ENCODE measurements around the gene SIRT4. TPM values are rescaled to one million over a fixed set of nuclear protein-coding genes. Genes with fewer than 3 reads are reported as not detected.

Gene SIRT4
- total and polyA plus RNA-seq, 10 of the 15 experiments (the other 5 are each of a cell fraction or from before 2014, with no cell fraction given): 0.19 to 0.98 (median 0.44) TPM

DNA sequence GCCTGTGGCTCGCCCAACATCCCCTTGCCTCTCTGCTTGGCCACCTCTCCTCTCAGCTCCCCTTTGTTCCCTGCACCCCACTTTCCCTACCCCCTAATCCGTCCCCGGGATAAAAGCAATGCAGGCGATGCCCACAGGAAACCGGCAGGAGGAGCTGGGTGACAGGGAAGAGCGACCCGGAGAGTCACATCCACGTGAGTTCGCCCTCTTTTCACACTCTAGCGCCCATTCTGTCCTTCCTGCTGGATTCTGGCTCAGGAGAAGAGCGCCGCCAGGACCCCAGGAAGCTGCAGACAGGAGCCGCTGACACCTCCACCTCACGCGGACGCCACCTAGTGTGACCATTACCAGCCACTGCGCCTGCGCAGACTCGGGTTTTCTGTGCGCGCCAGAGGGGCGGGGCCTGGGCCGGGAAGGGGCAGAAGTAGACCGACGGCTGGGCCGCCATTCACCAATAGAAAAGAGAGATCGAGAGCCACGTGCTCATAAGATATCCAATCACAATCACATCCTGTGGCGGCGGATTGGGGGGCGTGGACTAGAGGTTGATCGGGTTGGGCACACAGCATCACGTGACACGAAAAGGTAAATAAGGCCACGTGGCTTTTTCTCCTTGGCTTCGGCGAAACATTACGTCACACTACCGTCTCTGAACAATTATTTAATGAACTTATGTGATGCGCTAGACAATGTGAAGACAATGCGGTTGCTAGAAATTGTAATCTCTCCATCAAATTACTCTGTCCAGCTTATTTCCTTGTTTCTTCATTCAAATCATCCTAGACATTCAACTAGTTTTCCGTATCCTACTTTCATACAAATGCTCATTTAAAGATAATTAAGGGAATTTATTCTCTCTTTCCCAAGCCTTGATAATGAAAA lies 15.3 kb downstream of the SIRT4 start (continued):
- TF ChIP-seq, protein P1, sequence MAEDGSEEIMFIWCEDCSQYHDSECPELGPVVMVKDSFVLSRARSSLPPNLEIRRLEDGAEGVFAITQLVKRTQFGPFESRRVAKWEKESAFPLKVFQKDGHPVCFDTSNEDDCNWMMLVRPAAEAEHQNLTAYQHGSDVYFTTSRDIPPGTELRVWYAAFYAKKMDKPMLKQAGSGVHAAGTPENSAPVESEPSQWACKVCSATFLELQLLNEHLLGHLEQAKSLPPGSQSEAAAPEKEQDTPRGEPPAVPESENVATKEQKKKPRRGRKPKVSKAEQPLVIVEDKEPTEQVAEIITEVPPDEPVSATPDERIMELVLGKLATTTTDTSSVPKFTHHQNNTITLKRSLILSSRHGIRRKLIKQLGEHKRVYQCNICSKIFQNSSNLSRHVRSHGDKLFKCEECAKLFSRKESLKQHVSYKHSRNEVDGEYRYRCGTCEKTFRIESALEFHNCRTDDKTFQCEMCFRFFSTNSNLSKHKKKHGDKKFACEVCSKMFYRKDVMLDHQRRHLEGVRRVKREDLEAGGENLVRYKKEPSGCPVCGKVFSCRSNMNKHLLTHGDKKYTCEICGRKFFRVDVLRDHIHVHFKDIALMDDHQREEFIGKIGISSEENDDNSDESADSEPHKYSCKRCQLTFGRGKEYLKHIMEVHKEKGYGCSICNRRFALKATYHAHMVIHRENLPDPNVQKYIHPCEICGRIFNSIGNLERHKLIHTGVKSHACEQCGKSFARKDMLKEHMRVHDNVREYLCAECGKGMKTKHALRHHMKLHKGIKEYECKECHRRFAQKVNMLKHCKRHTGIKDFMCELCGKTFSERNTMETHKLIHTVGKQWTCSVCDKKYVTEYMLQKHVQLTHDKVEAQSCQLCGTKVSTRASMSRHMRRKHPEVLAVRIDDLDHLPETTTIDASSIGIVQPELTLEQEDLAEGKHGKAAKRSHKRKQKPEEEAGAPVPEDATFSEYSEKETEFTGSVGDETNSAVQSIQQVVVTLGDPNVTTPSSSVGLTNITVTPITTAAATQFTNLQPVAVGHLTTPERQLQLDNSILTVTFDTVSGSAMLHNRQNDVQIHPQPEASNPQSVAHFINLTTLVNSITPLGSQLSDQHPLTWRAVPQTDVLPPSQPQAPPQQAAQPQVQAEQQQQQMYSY (CRISPR knock-in tag; IDR thresholded peaks at IDR 0.05): peak; percentile 88
- TF ChIP-seq ZBTB4 (CRISPR knock-in tag; IDR thresholded peaks at IDR 0.05) (peak; percentile 91), JUNB (IDR thresholded peaks at IDR 0.05) (no peak), ZNF274 (IDR thresholded peaks at IDR 0.05; ENCODE audit: insufficient read depth, insufficient read length) (no peak), RFX5 (IDR thresholded peaks at IDR 0.05; ENCODE audit: low read depth, low read length) (no peak), NRF1 (conservative IDR thresholded peaks at IDR 0.05; ENCODE audit: low read depth, low read length) (peak; percentile 56), ASH2L (IDR thresholded peaks at IDR 0.05; ENCODE audit: borderline replicate concordance, low read depth) (no peak), RELA (IDR thresholded peaks at IDR 0.05; ENCODE audit: borderline replicate concordance, partially characterized antibody) (peak; percentile 87), NFYA (IDR thresholded peaks at IDR 0.05; ENCODE audit: borderline replicate concordance, low read depth, low read length) (no peak; the same call in 1 of the 2 replicates), BMI1 (IDR thresholded peaks at IDR 0.05; ENCODE audit: borderline replicate concordance) (no peak), CEBPB (IDR thresholded peaks at IDR 0.05; ENCODE audit: borderline replicate concordance in 1 of 2, low read depth in 2 of 2, low read length in 2 of 2) (no peak), FOS (IDR thresholded peaks at IDR 0.05; ENCODE audit: borderline replicate concordance, extremely low read depth, insufficient read length) (peak; percentile 54), RBBP5 (conservative IDR thresholded peaks at IDR 0.05) (no peak), MEF2A (IDR thresholded peaks at IDR 0.05; ENCODE audit: insufficient read depth, low read depth, low read length) (no peak)
- TF ChIP-seq, protein P2, sequence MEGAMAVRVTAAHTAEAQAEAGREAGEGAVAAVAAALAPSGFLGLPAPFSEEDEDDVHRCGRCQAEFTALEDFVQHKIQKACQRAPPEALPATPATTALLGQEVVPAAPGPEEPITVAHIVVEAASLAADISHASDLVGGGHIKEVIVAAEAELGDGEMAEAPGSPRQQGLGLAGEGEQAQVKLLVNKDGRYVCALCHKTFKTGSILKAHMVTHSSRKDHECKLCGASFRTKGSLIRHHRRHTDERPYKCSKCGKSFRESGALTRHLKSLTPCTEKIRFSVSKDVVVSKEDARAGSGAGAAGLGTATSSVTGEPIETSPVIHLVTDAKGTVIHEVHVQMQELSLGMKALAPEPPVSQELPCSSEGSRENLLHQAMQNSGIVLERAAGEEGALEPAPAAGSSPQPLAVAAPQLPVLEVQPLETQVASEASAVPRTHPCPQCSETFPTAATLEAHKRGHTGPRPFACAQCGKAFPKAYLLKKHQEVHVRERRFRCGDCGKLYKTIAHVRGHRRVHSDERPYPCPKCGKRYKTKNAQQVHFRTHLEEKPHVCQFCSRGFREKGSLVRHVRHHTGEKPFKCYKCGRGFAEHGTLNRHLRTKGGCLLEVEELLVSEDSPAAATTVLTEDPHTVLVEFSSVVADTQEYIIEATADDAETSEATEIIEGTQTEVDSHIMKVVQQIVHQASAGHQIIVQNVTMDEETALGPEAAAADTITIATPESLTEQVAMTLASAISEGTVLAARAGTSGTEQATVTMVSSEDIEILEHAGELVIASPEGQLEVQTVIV (IDR thresholded peaks at IDR 0.05; ENCODE audit: borderline replicate concordance, partially characterized antibody): no peak

All from GM12878 (cell line).